CD8-positive, alpha-beta memory T cell (primary cell): Measurements from ENCODE around the gene MTA1. TPM values are rescaled to one million over a fixed set of nuclear protein-coding genes. Genes with fewer than 3 reads are reported as not detected.

Source experiments
- CTCF ChIA-PET: fragments of 350-600 bp; sonication (Branson Sonifier 250); formaldehyde crosslinking; loops from one replicate; lab custom pipeline; 2021; ENCODE audit warnings: antibody characterized with exemption; lab: Charles Lee
- POLR2A ChIA-PET: fragments of 350-600 bp; sonication (Branson Sonifier 250); formaldehyde crosslinking; loops from one replicate; lab custom pipeline; 2021; ENCODE audit warnings: antibody characterized with exemption; lab: Charles Lee
- DNase-seq, 5 donors: peaks; one replicate each; pipeline versions ENCODE4 v3.0.0 to v3.0.0-alpha.2; 2020 to 2022; ENCODE audit warnings: mixed read lengths in 1 of 5
- H3K27ac ChIP-seq: one replicate; pipeline ENCODE4 v1.7.0; 2013; ENCODE audit warnings: low read depth, mild to moderate bottlenecking, low read length, moderate library complexity
- H3K27me3 ChIP-seq: 2 replicates; pipeline ENCODE4 v1.7.0; 2013; ENCODE audit warnings: low read length, mild to moderate bottlenecking; ENCODE audit not compliant: insufficient read depth, poor library complexity, severe bottlenecking
- H3K36me3 ChIP-seq: 2 replicates; pipeline ENCODE4 v1.7.0; 2013; ENCODE audit warnings: mild to moderate bottlenecking, low read length, moderate library complexity; ENCODE audit not compliant: insufficient read depth
- H3K4me1 ChIP-seq: 2 replicates; pipeline ENCODE4 v1.7.0; 2013; ENCODE audit warnings: mild to moderate bottlenecking, low read length, moderate library complexity; ENCODE audit not compliant: insufficient read depth
- H3K4me3 ChIP-seq: 2 replicates; pipeline ENCODE4 v1.7.0; 2013; ENCODE audit warnings: mild to moderate bottlenecking, low read length
- H3K9me3 ChIP-seq: 2 replicates; pipeline ENCODE4 v1.7.0; 2013; ENCODE audit warnings: mild to moderate bottlenecking, low read length
- H3K27ac Mint-ChIP-seq, 8 donors: one replicate each; pipeline ENCODE4 v1.8.0; 2020 to 2021; ENCODE audit warnings: mixed read lengths in 8 of 8, mild to moderate bottlenecking in 6 of 8, inconsistent platforms in 3 of 8, moderate library complexity in 3 of 8
- H3K27me3 Mint-ChIP-seq, 2 donors: one replicate each; pipeline ENCODE4 v1.8.0; 2020 to 2021; ENCODE audit warnings: mixed read lengths in 2 of 2, mild to moderate bottlenecking in 1 of 2, moderate library complexity in 1 of 2
- H3K36me3 Mint-ChIP-seq, 3 donors: one replicate each; pipeline ENCODE4 v1.8.0; 2020 to 2021; ENCODE audit warnings: mixed read lengths in 3 of 3, inconsistent platforms in 1 of 3, mild to moderate bottlenecking in 1 of 3
- H3K4me1 Mint-ChIP-seq, 3 donors: one replicate each; pipeline ENCODE4 v1.8.0; 2020 to 2021; ENCODE audit warnings: mixed read lengths in 3 of 3, inconsistent platforms in 1 of 3, mild to moderate bottlenecking in 1 of 3
- H3K4me3 Mint-ChIP-seq, 7 donors: one replicate each; pipeline ENCODE4 v1.8.0; 2020 to 2021; ENCODE audit warnings: mixed read lengths in 7 of 7, mild to moderate bottlenecking in 6 of 7, moderate library complexity in 4 of 7, inconsistent platforms in 2 of 7
- H3K9me3 Mint-ChIP-seq, 5 donors: one replicate each; pipeline ENCODE4 v1.8.0; 2020 to 2022; ENCODE audit warnings: mixed read lengths in 5 of 5, mild to moderate bottlenecking in 3 of 5, moderate library complexity in 2 of 5, inconsistent platforms in 1 of 5
- polyA plus RNA-seq: library from polyadenylated mRNA; unstranded; fragments of 300-500 nt; fragmentation: Illumina TruSeq; gene quantifications from one replicate; pipeline ENCODE4 v1.2.3, GENCODE V29; 2021
- total RNA-seq, 2 experiments: library from RNA; stranded (reverse); gene quantifications; one replicate each; pipeline ENCODE4 v1.2.3, GENCODE V29; 2021

The MTA1 gene
- total and polyA plus RNA-seq, 3 experiments from 2014 or later = 6.1 to 129 (median 124) TPM

DNA sequence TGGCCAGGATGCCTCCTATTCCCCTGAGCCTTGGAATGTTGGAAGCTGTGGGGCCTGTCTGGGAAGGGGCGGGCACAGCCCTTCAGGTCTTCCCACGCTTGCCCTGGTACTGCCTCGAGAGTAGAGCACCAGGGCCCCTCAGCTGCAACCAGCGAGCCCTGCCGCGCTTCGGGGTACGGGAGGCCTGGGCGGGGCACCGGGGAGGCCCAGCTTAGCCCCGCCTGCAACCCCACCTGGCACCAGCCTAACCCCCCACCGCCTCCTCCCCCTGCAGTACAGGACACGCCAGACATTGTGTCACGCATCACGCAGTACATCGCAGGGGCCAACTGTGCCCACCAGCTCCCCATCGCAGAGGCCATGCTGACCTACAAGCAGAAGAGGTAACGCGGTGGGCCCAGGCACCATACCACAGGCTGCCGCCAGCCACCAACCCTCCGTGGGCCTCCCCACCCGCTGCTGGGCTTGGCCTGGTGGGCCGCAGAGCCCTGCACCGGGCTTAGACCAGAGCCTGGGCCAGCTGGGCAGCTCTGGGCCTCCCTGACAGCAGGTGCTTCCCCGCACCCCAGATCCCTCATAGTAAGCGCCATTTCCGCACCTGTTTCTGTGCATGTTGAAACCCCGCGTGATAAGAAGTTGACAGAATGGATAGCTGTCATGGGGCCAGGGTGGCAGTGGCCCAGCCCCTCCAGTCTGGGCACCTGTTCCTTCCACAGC is 34.9 kb upstream of the MTA1 start:
- no peak overlapping the region for H3K27ac ChIP-seq
- Mint-ChIP-seq H3K4me3 (no peak overlapping the region), H3K4me1 (no peaks in the 10 kb centered on the region), H3K36me3 (peaks cover 0 to 15% (median 1%) of the 10 kb centered on the region in 3 donors), H3K9me3 (no peaks in the 10 kb centered on the region), H3K27ac (no peak overlapping the region), H3K27me3 (no peaks in the 10 kb centered on the region)
- ChIA-PET POLR2A (no interaction called here), CTCF (interaction anchor here (1.7 kb wide), 1 partner anchor 14 kb away, joined by 5 read pairs; no protein-coding TSS in a partner anchor)
- H3K9me3 ChIP-seq = no peaks in the 10 kb centered on the region
- DNase-seq = peak in 1 of 5 donors; percentile 41
- no peaks in the 10 kb centered on the region for H3K36me3 ChIP-seq
- no peaks in the 10 kb centered on the region for H3K4me1 ChIP-seq
- no peak overlapping the region for H3K4me3 ChIP-seq
- H3K27me3 ChIP-seq = no peaks in the 10 kb centered on the region

DNA sequence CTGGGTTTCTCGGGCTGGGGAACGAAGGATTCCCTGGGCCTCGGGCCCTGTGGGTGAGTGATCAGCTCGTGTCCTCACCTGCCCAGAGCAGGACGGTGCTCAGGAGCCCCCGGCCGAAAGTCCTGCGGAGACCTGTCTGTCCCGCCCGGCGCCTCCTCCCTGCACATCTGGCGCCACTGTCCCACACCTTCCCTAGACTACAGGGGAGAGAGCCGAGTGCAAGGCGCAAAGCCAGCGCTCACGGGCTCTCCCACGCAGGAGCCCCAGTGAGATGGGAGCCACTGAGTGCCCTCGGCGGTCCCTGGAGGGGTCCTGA is 34.3 kb upstream of the MTA1 start:
- no peaks in the 10 kb centered on the region for H3K36me3 ChIP-seq
- peaks cover 0 to 15% (median 1%) of the 10 kb centered on the region in 3 donors for H3K36me3 Mint-ChIP-seq
- H3K27ac Mint-ChIP-seq = no peak overlapping the region
- DNase-seq = peak in 1 of 5 donors; percentile 45
- H3K4me1 Mint-ChIP-seq = no peaks in the 10 kb centered on the region
- no peaks in the 10 kb centered on the region for H3K9me3 ChIP-seq
- H3K27me3 Mint-ChIP-seq = no peaks in the 10 kb centered on the region
- no peak overlapping the region for H3K27ac ChIP-seq
- no peak overlapping the region for H3K4me3 Mint-ChIP-seq
- no peak overlapping the region for H3K4me3 ChIP-seq
- ChIA-PET CTCF (interaction anchor here (1.7 kb wide), 1 partner anchor 15 kb away, joined by 5 read pairs; no protein-coding TSS in a partner anchor), POLR2A (no interaction called here)
- H3K9me3 Mint-ChIP-seq = no peaks in the 10 kb centered on the region
- H3K4me1 ChIP-seq = no peaks in the 10 kb centered on the region
- H3K27me3 ChIP-seq = no peaks in the 10 kb centered on the region

DNA sequence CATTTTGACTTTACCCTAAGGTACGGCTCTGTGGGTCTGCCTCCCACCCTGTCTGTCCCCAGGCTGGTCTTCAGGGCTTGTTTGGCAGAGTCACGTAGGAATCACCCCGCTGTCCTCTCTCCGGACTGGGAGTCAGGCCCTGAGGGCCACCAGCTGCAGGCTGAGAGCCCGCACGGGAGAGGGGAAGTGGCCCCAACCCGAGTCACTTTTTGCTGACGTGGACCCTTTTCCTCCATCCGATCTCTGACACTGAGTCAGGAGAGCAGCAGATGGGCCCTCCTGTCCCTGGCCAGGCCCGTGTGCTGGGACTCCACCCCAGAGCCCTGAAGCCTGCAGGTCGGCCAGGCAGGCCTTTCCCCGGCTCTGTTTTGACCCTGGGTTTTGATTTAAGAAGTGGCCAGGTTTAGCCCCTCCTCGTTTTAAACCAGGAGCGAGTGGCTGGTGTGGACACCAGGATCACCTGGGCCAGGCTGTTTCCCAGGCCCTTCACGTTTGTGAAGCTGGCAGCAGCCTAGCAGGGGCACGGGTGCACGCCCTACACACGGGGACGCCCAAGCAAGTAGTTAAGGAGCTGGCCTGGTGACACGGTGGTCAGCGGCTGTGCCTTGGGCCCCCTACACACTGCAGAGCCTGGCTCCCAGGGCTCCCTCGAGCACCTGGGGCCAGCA is 33.8 kb upstream of the MTA1 start:
- H3K27ac Mint-ChIP-seq = no peak overlapping the region
- H3K4me1 Mint-ChIP-seq = no peaks in the 10 kb centered on the region
- peaks cover 0 to 15% (median 1%) of the 10 kb centered on the region in 3 donors for H3K36me3 Mint-ChIP-seq

DNA sequence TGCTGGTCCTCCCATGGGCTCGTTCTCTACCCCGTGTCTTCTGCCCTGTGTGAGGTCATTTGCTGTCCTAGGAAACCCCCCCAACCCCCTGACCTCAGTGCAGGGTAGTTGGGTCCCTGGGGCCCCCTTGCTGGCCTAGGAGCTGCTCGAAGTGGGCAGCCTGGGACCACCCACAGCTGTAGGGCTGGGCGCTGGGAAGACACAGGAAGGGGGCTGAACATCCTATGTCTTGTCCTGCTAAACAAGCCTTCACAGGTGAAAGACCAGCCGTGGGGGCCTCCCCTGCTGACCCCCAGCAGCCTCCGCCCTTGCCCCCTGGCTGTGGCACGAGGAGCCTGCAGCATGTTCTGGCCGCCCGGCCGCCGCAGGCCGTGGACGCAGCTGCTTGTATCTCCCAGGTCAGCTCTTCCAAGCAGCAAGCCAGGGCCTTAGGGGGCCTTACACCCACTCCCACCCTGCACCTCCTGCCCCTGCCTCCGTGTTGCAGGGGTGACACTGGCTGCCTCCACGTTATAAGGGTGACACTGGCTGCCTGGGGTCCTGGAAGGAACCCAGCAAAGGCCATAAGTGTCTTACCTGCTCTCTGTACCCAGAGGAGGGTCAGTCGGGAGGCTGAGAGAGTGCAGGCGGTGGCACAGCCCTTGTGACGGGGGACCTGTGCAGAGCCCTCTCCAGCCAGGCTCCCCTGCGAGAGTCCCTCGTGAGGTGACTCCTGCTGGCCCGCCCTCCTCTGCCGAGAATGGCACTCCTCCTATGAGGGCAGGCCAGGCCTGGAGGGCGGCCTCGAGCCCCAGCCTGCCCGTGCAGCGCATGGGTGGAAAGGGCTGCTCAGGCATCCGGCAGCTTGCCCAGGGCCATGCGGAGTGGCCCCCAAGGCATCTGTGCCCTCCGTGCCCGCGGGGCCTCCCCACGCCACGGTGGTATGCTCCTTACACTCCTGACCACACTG is 32.8 kb upstream of the MTA1 start:
- H3K4me3 Mint-ChIP-seq = no peak overlapping the region
- no peaks in the 10 kb centered on the region for H3K27me3 Mint-ChIP-seq
- Histone ChIP-seq H3K36me3 (no peaks in the 10 kb centered on the region), H3K9me3 (no peaks in the 10 kb centered on the region), H3K27me3 (no peaks in the 10 kb centered on the region), H3K4me3 (no peak overlapping the region), H3K4me1 (no peaks in the 10 kb centered on the region), H3K27ac (no peak overlapping the region)
- peaks cover 0 to 15% (median 1%) of the 10 kb centered on the region in 3 donors for H3K36me3 Mint-ChIP-seq
- H3K27ac Mint-ChIP-seq = no peak overlapping the region
- ChIA-PET POLR2A (no interaction called here), CTCF (no interaction called here)
- peak in 1 of 5 donors; percentile 44 for DNase-seq
- H3K4me1 Mint-ChIP-seq = no peaks in the 10 kb centered on the region
- H3K9me3 Mint-ChIP-seq = no peaks in the 10 kb centered on the region

More for the DNA sequence above, 33.8 kb upstream of the MTA1 start:
- Mint-ChIP-seq H3K4me3 (no peak overlapping the region), H3K27me3 (no peaks in the 10 kb centered on the region), H3K9me3 (no peaks in the 10 kb centered on the region)
- no peak overlapping the region for H3K4me3 ChIP-seq
- POLR2A ChIA-PET = no interaction called here
- no peaks in the 10 kb centered on the region for H3K9me3 ChIP-seq
- no peaks in the 10 kb centered on the region for H3K27me3 ChIP-seq
- CTCF ChIA-PET = no interaction called here
- no peak overlapping the region for H3K27ac ChIP-seq
- H3K4me1 ChIP-seq = no peaks in the 10 kb centered on the region
- DNase-seq = no peak
- no peaks in the 10 kb centered on the region for H3K36me3 ChIP-seq

DNA sequence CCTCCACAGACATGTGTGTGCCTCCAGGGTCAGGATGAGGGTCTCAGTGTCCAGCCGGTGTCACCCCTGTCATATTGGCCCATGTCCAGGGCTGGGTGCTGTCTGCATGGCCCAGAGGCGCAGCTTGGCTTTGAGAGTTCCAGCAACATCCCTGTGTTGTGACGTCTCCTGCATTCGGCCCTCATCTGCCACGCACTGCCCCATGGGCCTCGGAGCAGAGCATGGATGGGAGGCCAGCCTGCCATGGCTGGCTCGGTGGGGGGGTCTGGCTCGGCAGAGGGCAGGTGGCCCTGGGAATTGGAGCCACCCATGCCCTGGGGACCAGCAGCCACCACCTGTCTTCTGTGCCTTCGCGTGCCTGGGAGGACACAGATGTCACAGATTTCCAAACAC is 32.1 kb upstream of the MTA1 start:
- no peak overlapping the region for H3K27ac Mint-ChIP-seq
- H3K4me3 ChIP-seq = no peak overlapping the region
- H3K27me3 Mint-ChIP-seq = no peaks in the 10 kb centered on the region
- H3K4me1 ChIP-seq = no peaks in the 10 kb centered on the region
- H3K9me3 ChIP-seq = no peaks in the 10 kb centered on the region
- H3K4me1 Mint-ChIP-seq = no peaks in the 10 kb centered on the region
- peak in 1 of 5 donors; percentile 34 for DNase-seq
- H3K36me3 ChIP-seq = no peaks in the 10 kb centered on the region
- ChIA-PET POLR2A (no interaction called here), CTCF (no interaction called here)
- peaks cover 0 to 13% (median 1%) of the 10 kb centered on the region in 3 donors for H3K36me3 Mint-ChIP-seq
- no peaks in the 10 kb centered on the region for H3K27me3 ChIP-seq
- no peak overlapping the region for H3K4me3 Mint-ChIP-seq
- H3K27ac ChIP-seq = no peak overlapping the region
- no peaks in the 10 kb centered on the region for H3K9me3 Mint-ChIP-seq

DNA sequence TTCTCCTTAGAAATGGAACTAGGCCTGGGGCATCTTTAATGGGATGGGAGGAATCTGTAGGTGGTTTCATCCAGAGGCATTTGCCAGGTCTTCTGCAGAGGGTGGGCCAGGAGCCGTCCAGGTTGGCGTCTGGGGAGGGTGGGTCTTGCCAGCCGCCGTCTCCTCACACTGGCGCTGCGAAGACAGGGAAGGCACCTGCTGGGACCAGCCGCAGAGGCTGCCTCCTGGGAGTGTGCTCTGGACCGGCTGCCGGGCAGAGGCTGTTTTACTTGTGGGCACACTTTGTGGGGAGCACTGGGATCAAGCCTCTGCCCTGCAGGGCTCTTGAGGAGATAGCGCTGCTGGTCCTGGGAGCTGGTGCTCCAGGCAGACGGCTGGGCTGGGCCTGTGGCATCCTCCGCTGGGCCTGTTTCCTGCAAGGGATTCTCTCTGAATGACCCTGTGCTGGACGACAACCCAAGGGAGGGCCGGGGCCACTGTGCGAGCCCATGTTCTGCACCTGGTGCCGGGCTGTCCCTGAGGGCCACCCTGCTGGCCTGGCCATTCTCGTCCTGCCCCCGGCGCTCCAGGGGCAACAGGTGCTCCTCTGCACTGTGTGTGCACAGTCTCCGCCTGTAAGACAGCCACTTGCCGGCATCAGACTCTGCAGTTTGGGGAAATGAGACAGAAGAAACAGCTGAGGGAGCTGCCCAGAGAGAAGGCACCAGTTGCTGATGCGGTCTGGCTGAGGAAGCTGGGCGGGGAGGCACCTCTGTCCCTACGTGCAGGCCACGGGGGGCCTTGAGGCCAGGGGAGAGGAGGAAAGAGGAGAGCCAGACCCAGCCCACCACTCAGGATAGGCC is 31.3 kb upstream of the MTA1 start:
- H3K36me3 ChIP-seq = no peaks in the 10 kb centered on the region
- DNase-seq = peak in 1 of 5 donors; percentile 45
- POLR2A ChIA-PET = no interaction called here
- Mint-ChIP-seq H3K36me3 (peaks cover 0 to 7% (median 1%) of the 10 kb centered on the region in 3 donors), H3K4me3 (no peak overlapping the region), H3K27ac (peak overlapping the region in 1 of 8 donors; percentile 54), H3K27me3 (no peaks in the 10 kb centered on the region), H3K4me1 (no peaks in the 10 kb centered on the region), H3K9me3 (no peaks in the 10 kb centered on the region)
- no peaks in the 10 kb centered on the region for H3K27me3 ChIP-seq
- H3K9me3 ChIP-seq = no peaks in the 10 kb centered on the region
- no peak overlapping the region for H3K4me3 ChIP-seq
- H3K27ac ChIP-seq = no peak overlapping the region
- CTCF ChIA-PET = interaction anchor here (0.9 to 1.3 kb wide), 2 partner anchors 17 to 102 kb away, joined by 3 to 4 read pairs; no protein-coding TSS in a partner anchor
- H3K4me1 ChIP-seq = no peaks in the 10 kb centered on the region

DNA sequence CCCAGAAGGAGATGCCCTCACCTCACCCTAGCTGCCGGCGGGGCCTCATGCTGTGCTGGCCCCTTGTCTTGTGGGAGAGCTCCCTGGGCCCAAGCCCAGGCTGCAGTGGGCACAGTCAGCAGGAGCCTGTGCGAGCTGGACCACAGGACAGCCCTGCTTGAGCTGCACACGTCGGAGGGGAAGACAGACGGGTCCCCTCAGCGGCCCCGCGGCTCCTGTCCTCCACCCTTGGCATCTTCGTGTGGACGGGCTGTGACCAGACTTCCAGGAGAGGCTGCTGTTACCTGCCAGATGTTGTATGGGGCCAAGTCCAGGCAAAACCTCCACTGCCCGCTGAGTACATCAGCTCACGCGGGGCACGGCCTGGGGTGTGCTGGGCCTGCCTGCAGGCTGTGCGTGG is 30.7 kb upstream of the MTA1 start:
- H3K27me3 ChIP-seq = no peaks in the 10 kb centered on the region
- no peaks in the 10 kb centered on the region for H3K9me3 Mint-ChIP-seq
- ChIA-PET CTCF (interaction anchor here (0.9 to 1.3 kb wide), 2 partner anchors 18 to 101 kb away, joined by 3 to 4 read pairs; no protein-coding TSS in a partner anchor), POLR2A (no interaction called here)
- H3K27ac ChIP-seq = no peak overlapping the region
- H3K27me3 Mint-ChIP-seq = no peaks in the 10 kb centered on the region
- no peak overlapping the region for H3K4me3 Mint-ChIP-seq
- H3K4me1 ChIP-seq = no peaks in the 10 kb centered on the region
- no peaks in the 10 kb centered on the region for H3K9me3 ChIP-seq
- no peak overlapping the region for H3K27ac Mint-ChIP-seq
- H3K36me3 Mint-ChIP-seq = peaks cover 0 to 2% (median 0%) of the 10 kb centered on the region in 3 donors
- no peaks in the 10 kb centered on the region for H3K36me3 ChIP-seq
- DNase-seq = peak in 1 of 5 donors; percentile 37
- no peak overlapping the region for H3K4me3 ChIP-seq
- H3K4me1 Mint-ChIP-seq = no peaks in the 10 kb centered on the region
